PC-9 (cell line): ENCODE results near the gene CAMTA1. TPM values are rescaled to one million over a fixed set of nuclear protein-coding genes. Genes with fewer than 3 reads are reported as not detected.

Source experiments
- BruUV-seq: library from RNA; stranded (reverse); fragments of 400-500 nt; replicated peaks from 2 replicates; lab custom pipeline; 2021; lab: Mats Ljungman, UMichigan
- CTCF ChIA-PET: fragments of 300-600 bp; sonication (Branson Sonifier 250); formaldehyde crosslinking; loops from one replicate; lab custom pipeline; 2022; ENCODE audit warnings: antibody characterized with exemption; lab: Charles Lee
- POLR2A ChIA-PET: fragments of 300-600 bp; sonication (Branson Sonifier 250); formaldehyde crosslinking; loops from one replicate; lab custom pipeline; 2022; ENCODE audit warnings: antibody characterized with exemption; ENCODE audit not compliant: unreplicated experiment; lab: Charles Lee
- DNase-seq, 2 experiments: peaks; one replicate each; pipeline versions ENCODE4 v3.0.0 to v3.0.0-alpha.2; 2015 to 2022; ENCODE audit warnings: mixed read lengths in 1 of 2
- H2AFZ ChIP-seq: fragments of 200-600 bp; sonication (generic); 2 replicates; pipeline ENCODE4 v1.8.1; 2017; ENCODE audit warnings: antibody characterized with exemption
- H3F3A ChIP-seq: fragments of 200-600 bp; sonication (generic); 2 replicates; pipeline ENCODE4 v1.8.1; 2017; ENCODE audit warnings: antibody characterized with exemption, mild to moderate bottlenecking, low read depth; ENCODE audit not compliant: insufficient read depth
- H3K27ac ChIP-seq: fragments of 200-600 bp; sonication (generic); 2 replicates; pipeline ENCODE4 v1.6.1; 2016; ENCODE audit warnings: mixed run types
- H3K27me3 ChIP-seq: fragments of 200-600 bp; sonication (generic); 2 replicates; pipeline ENCODE4 v1.6.1; 2016; ENCODE audit warnings: low read depth, mixed run types; ENCODE audit not compliant: insufficient read depth
- H3K36me3 ChIP-seq: fragments of 200-600 bp; sonication (generic); 2 replicates; pipeline ENCODE4 v1.6.1; 2016; ENCODE audit warnings: low read depth, mixed run types
- H3K4me1 ChIP-seq: fragments of 200-600 bp; sonication (generic); replicated peaks from 2 replicates; pipeline ENCODE4 v1.6.1; 2016; ENCODE audit warnings: mixed run types; ENCODE audit not compliant: insufficient read depth
- H3K4me2 ChIP-seq: fragments of 200-600 bp; sonication (generic); 2 replicates; pipeline ENCODE4 v1.6.1; 2017; ENCODE audit warnings: mixed run types
- H3K4me3 ChIP-seq: fragments of 200-600 bp; sonication (generic); 2 replicates; pipeline ENCODE4 v1.6.1; 2016; ENCODE audit warnings: mixed run types
- H3K79me2 ChIP-seq: fragments of 200-600 bp; sonication (generic); 2 replicates; pipeline ENCODE4 v1.6.1; 2017; ENCODE audit warnings: low read depth, mixed run types
- H3K9me2 ChIP-seq: fragments of 200-600 bp; sonication (generic); 2 replicates; pipeline ENCODE4 v1.8.1; 2017; ENCODE audit warnings: mild to moderate bottlenecking; ENCODE audit not compliant: insufficient read depth
- H3K9me3 ChIP-seq: fragments of 200-600 bp; sonication (generic); 2 replicates; pipeline ENCODE4 v1.8.1; 2016; ENCODE audit warnings: low read depth; ENCODE audit not compliant: insufficient read depth
- H4K20me1 ChIP-seq: fragments of 200-600 bp; sonication (generic); 2 replicates; pipeline ENCODE4 v1.8.1; 2017; ENCODE audit not compliant: insufficient read depth
- EZH2 ChIP-seq: fragments of 200-600 bp; sonication (generic); IDR thresholded peaks from 2 replicates; pipeline ENCODE4 v1.8.0; 2017; ENCODE audit warnings: antibody characterized with exemption, low read depth
- intact Hi-C: fragments of 100-400 bp; cut with micrococcal nuclease; formaldehyde crosslinking; loops from one replicate; pipeline ENCODE4 v1.10.0; 2022; ENCODE audit not compliant: unreplicated experiment
- total RNA-seq: library from RNA; stranded (reverse); gene quantifications from 2 replicates; pipeline ENCODE4 v1.2.3, GENCODE V29; 2021
- TF ChIP-seq, protein P1 (sequence below): fragments of 200-600 bp; sonication (generic); conservative IDR thresholded peaks from 2 replicates; pipeline ENCODE4 v1.6.1; 2017; ENCODE audit warnings: mixed run types, antibody characterized with exemption, mild to moderate bottlenecking, moderate library complexity

The CAMTA1 gene
- total RNA-seq, 1 experiment from 2014 or later = 72.3 TPM

DNA sequence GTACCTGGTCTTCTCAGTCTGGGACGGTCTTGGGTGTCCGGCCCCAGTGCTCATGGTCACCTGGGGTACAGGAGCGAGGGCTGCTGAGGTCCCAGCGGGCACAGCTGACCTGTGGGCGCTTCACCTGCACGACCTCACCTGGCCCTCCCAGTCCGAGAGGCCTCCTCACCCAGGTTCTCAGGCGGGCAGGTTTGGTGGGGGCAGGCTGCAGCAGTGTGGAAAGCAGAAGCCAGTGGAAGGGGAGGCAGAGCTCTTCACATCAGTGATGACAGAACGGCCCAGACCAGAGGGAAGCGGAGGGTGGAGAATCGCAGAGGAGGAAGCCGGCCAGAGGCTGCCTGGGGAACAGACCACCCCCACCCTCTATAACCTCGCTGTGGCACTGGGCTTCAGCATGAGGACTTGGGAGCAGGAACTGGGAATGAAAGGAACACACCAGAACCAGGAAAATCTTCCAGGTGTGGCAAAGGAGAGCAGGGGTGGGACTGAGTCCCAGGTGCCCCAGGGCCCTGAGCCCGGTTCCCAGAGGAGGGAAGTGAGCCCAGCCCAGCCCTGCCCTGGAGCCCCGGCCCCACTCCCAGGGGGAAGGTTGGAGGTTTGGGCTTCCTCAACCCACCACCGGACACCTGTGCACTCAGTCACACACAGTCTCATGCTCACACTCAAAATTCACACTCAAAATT is 720.7 kb downstream of the CAMTA1 start:
- no peak overlapping the region for H3K4me3 ChIP-seq
- no peaks in the 10 kb centered on the region for H3K9me3 ChIP-seq
- intact Hi-C loops = no loop called here
- BruUV-seq = no TSS peak
- no peaks in the 10 kb centered on the region for H3K9me2 ChIP-seq
- no peak overlapping the region for H3K27ac ChIP-seq
- no peak for TF ChIP-seq EZH2
- TF ChIP-seq, protein P1, sequence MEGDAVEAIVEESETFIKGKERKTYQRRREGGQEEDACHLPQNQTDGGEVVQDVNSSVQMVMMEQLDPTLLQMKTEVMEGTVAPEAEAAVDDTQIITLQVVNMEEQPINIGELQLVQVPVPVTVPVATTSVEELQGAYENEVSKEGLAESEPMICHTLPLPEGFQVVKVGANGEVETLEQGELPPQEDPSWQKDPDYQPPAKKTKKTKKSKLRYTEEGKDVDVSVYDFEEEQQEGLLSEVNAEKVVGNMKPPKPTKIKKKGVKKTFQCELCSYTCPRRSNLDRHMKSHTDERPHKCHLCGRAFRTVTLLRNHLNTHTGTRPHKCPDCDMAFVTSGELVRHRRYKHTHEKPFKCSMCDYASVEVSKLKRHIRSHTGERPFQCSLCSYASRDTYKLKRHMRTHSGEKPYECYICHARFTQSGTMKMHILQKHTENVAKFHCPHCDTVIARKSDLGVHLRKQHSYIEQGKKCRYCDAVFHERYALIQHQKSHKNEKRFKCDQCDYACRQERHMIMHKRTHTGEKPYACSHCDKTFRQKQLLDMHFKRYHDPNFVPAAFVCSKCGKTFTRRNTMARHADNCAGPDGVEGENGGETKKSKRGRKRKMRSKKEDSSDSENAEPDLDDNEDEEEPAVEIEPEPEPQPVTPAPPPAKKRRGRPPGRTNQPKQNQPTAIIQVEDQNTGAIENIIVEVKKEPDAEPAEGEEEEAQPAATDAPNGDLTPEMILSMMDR = no peak
- no peaks in the 10 kb centered on the region for H3K36me3 ChIP-seq
- no peak overlapping the region for H2AFZ ChIP-seq
- H3K27me3 ChIP-seq = peaks cover 60% of the 10 kb centered on the region
- no peaks in the 10 kb centered on the region for H3K79me2 ChIP-seq
- no peak for DNase-seq
- POLR2A ChIA-PET = no interaction called here
- H4K20me1 ChIP-seq = no peaks in the 10 kb centered on the region
- no peaks in the 10 kb centered on the region for H3K4me1 ChIP-seq
- no peaks in the 10 kb centered on the region for H3F3A ChIP-seq
- CTCF ChIA-PET = no interaction called here
- H3K4me2 ChIP-seq = no peak overlapping the region

DNA sequence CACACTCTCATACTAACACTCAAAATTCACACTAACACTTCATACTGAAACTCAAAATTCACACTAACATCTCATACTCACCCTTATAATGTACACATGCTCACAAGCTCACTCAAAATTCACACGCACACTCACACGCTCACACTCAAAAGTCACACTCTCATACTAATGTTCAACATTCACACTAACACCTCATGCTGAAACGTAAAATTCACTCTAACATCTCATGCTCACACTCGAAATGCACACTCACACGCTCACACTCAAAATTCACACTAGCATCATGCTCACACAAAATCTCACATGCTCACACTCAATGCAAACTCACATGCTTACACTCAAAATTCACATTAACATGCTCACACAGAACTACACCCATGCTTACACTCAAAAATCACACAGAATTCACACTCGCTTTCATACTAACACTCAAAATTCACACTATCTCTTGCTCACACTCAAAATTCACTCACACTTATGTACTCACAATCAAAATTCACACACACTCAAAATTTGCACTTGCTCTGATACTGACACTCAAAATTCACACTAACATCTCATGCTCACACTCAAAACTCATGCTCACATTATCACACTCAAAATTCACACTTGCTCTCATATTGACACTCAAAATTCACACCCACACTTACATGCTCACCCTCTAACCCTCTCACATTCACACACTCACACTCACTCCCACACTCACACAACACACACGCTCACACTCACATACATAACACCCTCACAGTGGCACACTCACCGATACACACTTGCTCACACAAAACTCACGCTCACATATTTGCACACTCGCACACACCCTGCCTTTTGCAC is 721.4 kb downstream of the CAMTA1 start:
- H3K4me1 ChIP-seq = no peaks in the 10 kb centered on the region
- intact Hi-C loops = no loop called here
- no peak overlapping the region for H3K27ac ChIP-seq
- no peaks in the 10 kb centered on the region for H3F3A ChIP-seq
- H4K20me1 ChIP-seq = no peaks in the 10 kb centered on the region
- TF ChIP-seq EZH2 = no peak
- TF ChIP-seq, protein P1 = no peak
- no peak for DNase-seq
- H3K36me3 ChIP-seq = no peaks in the 10 kb centered on the region
- no TSS peak for BruUV-seq
- peaks cover 63% of the 10 kb centered on the region for H3K27me3 ChIP-seq
- ChIA-PET POLR2A (no interaction called here), CTCF (no interaction called here)
- no peaks in the 10 kb centered on the region for H3K79me2 ChIP-seq
- no peak overlapping the region for H3K4me3 ChIP-seq
- no peak overlapping the region for H3K4me2 ChIP-seq
- no peaks in the 10 kb centered on the region for H3K9me2 ChIP-seq
- H2AFZ ChIP-seq = no peak overlapping the region
- no peaks in the 10 kb centered on the region for H3K9me3 ChIP-seq

DNA sequence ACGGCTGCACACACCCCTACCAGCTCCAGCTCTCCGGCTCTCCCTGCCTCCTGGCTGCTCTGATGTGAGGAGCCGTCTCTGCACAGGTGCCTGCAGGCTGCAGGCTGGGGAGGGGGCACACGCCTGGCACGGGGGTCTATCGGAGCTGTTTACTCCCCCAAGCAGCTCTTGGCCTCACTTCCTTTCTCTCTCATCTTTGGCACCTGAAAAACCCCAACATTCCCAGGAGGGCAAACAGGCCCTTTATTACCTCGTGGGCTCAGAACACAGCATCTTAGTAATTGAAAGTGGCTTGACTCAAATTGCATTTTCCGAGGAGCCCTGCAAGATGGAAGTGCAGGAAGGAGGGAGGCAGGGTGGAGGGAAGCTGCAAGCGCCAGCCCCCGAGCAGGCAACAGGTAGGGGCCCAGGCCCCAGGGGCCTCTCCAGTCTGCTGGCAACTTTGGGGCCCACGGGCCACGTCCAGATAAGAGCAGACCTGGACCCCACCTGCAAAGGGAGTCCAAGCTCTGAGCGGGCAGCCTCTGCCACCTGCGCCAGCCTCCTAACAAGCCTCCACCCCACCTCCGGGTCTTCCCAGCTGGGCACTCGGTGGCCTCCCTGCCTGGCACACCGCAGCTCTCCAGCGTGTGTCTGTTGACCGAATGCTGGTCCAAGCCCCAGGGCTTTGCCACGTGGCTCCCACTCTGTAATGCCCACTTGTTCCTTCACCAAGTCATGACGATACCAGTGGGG is 722.2 kb downstream of the CAMTA1 start:
- Histone ChIP-seq H3F3A (no peaks in the 10 kb centered on the region), H3K4me3 (no peak overlapping the region), H3K4me2 (no peak overlapping the region), H4K20me1 (no peaks in the 10 kb centered on the region), H3K27ac (no peak overlapping the region), H3K79me2 (no peaks in the 10 kb centered on the region), H3K9me2 (no peaks in the 10 kb centered on the region), H3K4me1 (no peaks in the 10 kb centered on the region), H2AFZ (no peak overlapping the region), H3K27me3 (peaks cover 61% of the 10 kb centered on the region), H3K36me3 (no peaks in the 10 kb centered on the region), H3K9me3 (no peaks in the 10 kb centered on the region)
- POLR2A ChIA-PET = no interaction called here
- CTCF ChIA-PET = no interaction called here
- TF ChIP-seq EZH2 = no peak
- TF ChIP-seq, protein P1 = no peak
- no peak for DNase-seq
- intact Hi-C loops = no loop called here
- BruUV-seq = no TSS peak
